Osteoblast (primary cell): Measurements from ENCODE around the gene PHACTR1. TPM values are rescaled to one million over a fixed set of nuclear protein-coding genes. Genes with fewer than 3 reads are reported as not detected.
A peak's percentile ranks its signal among the peaks of the same experiment; 100 is the strongest.

Source experiments
- DNase-seq: peaks from one replicate; pipeline ENCODE4 v3.0.0; 2011; ENCODE audit warnings: low spot score, mixed read lengths; ENCODE audit not compliant: insufficient read length; ENCODE audit errors: missing footprints
- H2AFZ ChIP-seq: 2 replicates; pipeline ENCODE4 v1.6.0; 2011; ENCODE audit warnings: mild to moderate bottlenecking, low read length
- H3K27ac ChIP-seq: 2 replicates; pipeline ENCODE4 v1.5.1; 2011; ENCODE audit warnings: mild to moderate bottlenecking, low read depth, low read length, moderate library complexity
- H3K27me3 ChIP-seq: 2 replicates; pipeline ENCODE4 v1.6.0; 2012; ENCODE audit warnings: mild to moderate bottlenecking, control low read depth, inconsistent platforms, low read length, moderate library complexity; ENCODE audit not compliant: insufficient read depth
- H3K36me3 ChIP-seq: 2 replicates; pipeline ENCODE4 v1.5.1; 2011; ENCODE audit warnings: mild to moderate bottlenecking, low read length, control low read depth, moderate library complexity; ENCODE audit not compliant: insufficient read depth
- H3K4me1 ChIP-seq: 2 replicates; pipeline ENCODE4 v1.5.1; 2011; ENCODE audit warnings: mild to moderate bottlenecking, low read length, control low read depth, moderate library complexity; ENCODE audit not compliant: insufficient read depth
- H3K4me2 ChIP-seq: 2 replicates; pipeline ENCODE4 v1.6.0; 2011; ENCODE audit warnings: mild to moderate bottlenecking, low read length; ENCODE audit not compliant: insufficient read depth
- H3K4me3 ChIP-seq: fragments of 200-600 bp; sonication (generic); 3 replicates; pipeline ENCODE4 v1.5.1; 2012; ENCODE audit warnings: mild to moderate bottlenecking, low read length, inconsistent platforms; ENCODE audit not compliant: insufficient read depth
- H3K79me2 ChIP-seq: 2 replicates; pipeline ENCODE4 v1.6.0; 2012; ENCODE audit warnings: mild to moderate bottlenecking, low read length, control low read depth, inconsistent platforms; ENCODE audit not compliant: insufficient read depth
- H3K9me3 ChIP-seq: 2 replicates; pipeline ENCODE4 v1.5.1; 2011; ENCODE audit warnings: low read depth, low read length, control low read depth
- H4K20me1 ChIP-seq: 2 replicates; pipeline ENCODE4 v1.6.0; 2012; ENCODE audit warnings: mild to moderate bottlenecking, low read length, control low read depth; ENCODE audit not compliant: insufficient read depth
- CTCF ChIP-seq: IDR thresholded peaks from 2 replicates; pipeline ENCODE4 v1.5.1; 2011; ENCODE audit warnings: mild to moderate bottlenecking, low read depth, low read length, moderate library complexity; ENCODE audit errors: extremely low read depth
- total RNA-seq: library from RNA; depleted of rRNA; stranded (reverse); fragments of >200 nt; gene quantifications from 2 replicates; pipeline ENCODE4 v1.2.3, GENCODE V29; 2012

PHACTR1 gene
- total RNA-seq, 1 donor: 0.36 TPM

DNA sequence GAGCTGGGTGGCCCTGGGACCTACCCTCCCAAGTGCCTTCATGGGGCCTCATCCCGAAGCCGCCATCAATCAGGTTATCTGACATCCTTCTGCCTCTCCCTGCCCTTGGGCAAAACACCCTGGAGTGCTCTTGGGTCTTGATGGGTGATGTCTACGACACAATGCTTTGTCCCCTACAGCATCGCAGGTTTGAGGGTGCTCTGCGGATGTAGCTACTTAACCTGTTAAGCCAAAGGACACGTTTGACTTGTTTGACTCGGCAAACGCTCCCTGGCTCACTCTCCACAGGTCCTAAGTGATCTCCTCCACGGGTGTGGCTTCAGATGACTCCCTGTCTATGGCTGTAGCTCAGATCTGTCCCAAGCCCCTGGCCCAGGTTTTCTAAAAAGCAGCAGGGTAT is 576.2 kb downstream of the PHACTR1 start:
- H4K20me1 ChIP-seq: no peaks in the 10 kb centered on the region
- peaks cover 27% of the 10 kb centered on the region for H3K36me3 ChIP-seq
- no peak overlapping the region for H3K27ac ChIP-seq
- no peak overlapping the region for H3K4me3 ChIP-seq
- H3K27me3 ChIP-seq: no peaks in the 10 kb centered on the region
- H3K79me2 ChIP-seq: no peaks in the 10 kb centered on the region
- DNase-seq: no peak
- H3K4me2 ChIP-seq: no peak overlapping the region
- TF ChIP-seq CTCF: no peak
- H2AFZ ChIP-seq: no peak overlapping the region
- no peaks in the 10 kb centered on the region for H3K9me3 ChIP-seq
- no peaks in the 10 kb centered on the region for H3K4me1 ChIP-seq

GRCh38 chr6:13294499-13295069 is 578.0 kb downstream of the PHACTR1 start:
- H4K20me1 ChIP-seq: no peaks in the 10 kb centered on the region
- no peaks in the 10 kb centered on the region for H3K9me3 ChIP-seq
- H3K79me2 ChIP-seq: no peaks in the 10 kb centered on the region
- H3K36me3 ChIP-seq: peaks cover 32% of the 10 kb centered on the region
- H3K4me3 ChIP-seq: no peak overlapping the region
- H2AFZ ChIP-seq: no peak overlapping the region
- H3K4me2 ChIP-seq: no peak overlapping the region
- no peaks in the 10 kb centered on the region for H3K4me1 ChIP-seq
- no peak for TF ChIP-seq CTCF
- H3K27ac ChIP-seq: no peak overlapping the region
- no peak for DNase-seq
- H3K27me3 ChIP-seq: no peaks in the 10 kb centered on the region

- Histone ChIP-seq H3K36me3 (peaks cover 32% of the 10 kb centered on the region), H3K4me2 (no peak overlapping the region), H3K9me3 (no peaks in the 10 kb centered on the region), H4K20me1 (no peaks in the 10 kb centered on the region), H3K4me1 (no peaks in the 10 kb centered on the region), H3K27ac (no peak overlapping the region), H2AFZ (no peak overlapping the region), H3K79me2 (no peaks in the 10 kb centered on the region), H3K27me3 (no peaks in the 10 kb centered on the region), H3K4me3 (no peak overlapping the region)
- no peak for DNase-seq
- no peak for TF ChIP-seq CTCF
Observed at GRCh38 chr6:13295576-13295975, 579.0 kb downstream of the PHACTR1 start.

GRCh38 chr6:13296536-13296997 is 580.0 kb downstream of the PHACTR1 start:
- Histone ChIP-seq H3K4me2 (no peak overlapping the region), H3K27ac (no peak overlapping the region), H3K27me3 (no peaks in the 10 kb centered on the region), H4K20me1 (no peaks in the 10 kb centered on the region), H3K4me1 (no peaks in the 10 kb centered on the region), H3K4me3 (no peak overlapping the region), H3K36me3 (peaks cover 30% of the 10 kb centered on the region), H3K9me3 (no peaks in the 10 kb centered on the region), H3K79me2 (no peaks in the 10 kb centered on the region), H2AFZ (no peak overlapping the region)
- DNase-seq: peak; percentile 71
- TF ChIP-seq CTCF: no peak
